T-helper 1 cell treated with Interleukin-12 subunit alpha and Interleukin-12 subunit beta and Interleukin-4 antibody, amounts not matched to agents 30 μg/mL and 1 μg/mL, for 36 hours (primary cell): Measurements from ENCODE around the gene IGLON5.

Experiments used
- H3K27ac Mint-ChIP-seq: one replicate; pipeline ENCODE4 v1.8.0; 2021; ENCODE audit warnings: mild to moderate bottlenecking, mixed read lengths
- H3K27me3 Mint-ChIP-seq: one replicate; pipeline ENCODE4 v1.8.0; 2021; ENCODE audit warnings: low read depth, mixed read lengths
- H3K36me3 Mint-ChIP-seq: one replicate; pipeline ENCODE4 v1.8.0; 2021; ENCODE audit warnings: low read depth, mixed read lengths
- H3K4me1 Mint-ChIP-seq: one replicate; pipeline ENCODE4 v1.8.0; 2021; ENCODE audit warnings: low read depth, mixed read lengths
- H3K4me3 Mint-ChIP-seq: one replicate; pipeline ENCODE4 v1.8.0; 2021; ENCODE audit warnings: mild to moderate bottlenecking, moderate library complexity, mixed read lengths
- H3K9me3 Mint-ChIP-seq: one replicate; pipeline ENCODE4 v1.8.0; 2021; ENCODE audit warnings: mixed read lengths

The IGLON5 gene

DNA sequence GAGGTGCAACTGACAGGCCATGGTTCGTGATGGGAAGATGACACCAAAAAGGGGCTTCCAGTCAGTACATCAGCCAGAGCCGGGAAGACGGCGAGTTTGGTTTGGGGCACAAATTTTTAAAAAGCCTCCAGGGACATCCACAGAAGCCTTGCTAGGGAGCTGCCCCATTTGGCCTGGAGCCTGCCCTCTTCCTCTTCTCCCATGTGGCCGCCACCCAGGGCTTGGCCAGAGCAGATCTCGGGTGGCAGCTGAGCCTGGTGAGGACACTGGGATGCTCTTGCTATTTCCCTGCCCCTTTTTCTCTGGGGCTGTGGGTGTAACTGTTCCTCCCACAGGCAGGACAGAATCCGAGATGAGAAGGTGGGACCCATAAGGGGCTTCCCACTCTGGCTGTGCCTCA lies 46.5 kb downstream of the IGLON5 start:
- Mint-ChIP-seq H3K27me3 (no peaks in the 10 kb centered on the region), H3K36me3 (no peaks in the 10 kb centered on the region), H3K27ac (no peak overlapping the region), H3K9me3 (no peaks in the 10 kb centered on the region), H3K4me3 (no peak overlapping the region), H3K4me1 (peaks cover 15% of the 10 kb centered on the region)

DNA sequence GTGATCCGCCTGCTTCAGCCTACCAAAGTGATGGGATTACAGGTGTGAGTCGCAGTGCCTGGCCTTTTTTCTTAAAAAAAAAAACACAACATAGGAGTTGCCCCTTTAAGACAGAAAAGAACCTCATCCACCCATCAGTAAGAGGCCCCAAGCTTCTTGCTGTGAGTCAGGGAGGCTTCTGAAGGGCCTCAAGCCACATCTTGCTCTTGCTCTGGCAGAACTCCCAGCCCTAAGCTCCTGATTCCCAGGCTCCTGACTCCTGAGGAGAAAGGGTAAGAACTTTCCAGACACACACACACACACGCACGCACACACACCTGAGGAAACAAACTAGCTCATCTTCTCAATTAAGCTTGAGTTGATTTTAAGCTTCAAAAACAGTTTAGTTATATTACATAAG lies 47.9 kb downstream of the IGLON5 start:
- Mint-ChIP-seq H3K4me1 (peaks cover 26% of the 10 kb centered on the region), H3K4me3 (no peak overlapping the region), H3K36me3 (no peaks in the 10 kb centered on the region), H3K27me3 (no peaks in the 10 kb centered on the region), H3K9me3 (no peaks in the 10 kb centered on the region), H3K27ac (no peak overlapping the region)

DNA sequence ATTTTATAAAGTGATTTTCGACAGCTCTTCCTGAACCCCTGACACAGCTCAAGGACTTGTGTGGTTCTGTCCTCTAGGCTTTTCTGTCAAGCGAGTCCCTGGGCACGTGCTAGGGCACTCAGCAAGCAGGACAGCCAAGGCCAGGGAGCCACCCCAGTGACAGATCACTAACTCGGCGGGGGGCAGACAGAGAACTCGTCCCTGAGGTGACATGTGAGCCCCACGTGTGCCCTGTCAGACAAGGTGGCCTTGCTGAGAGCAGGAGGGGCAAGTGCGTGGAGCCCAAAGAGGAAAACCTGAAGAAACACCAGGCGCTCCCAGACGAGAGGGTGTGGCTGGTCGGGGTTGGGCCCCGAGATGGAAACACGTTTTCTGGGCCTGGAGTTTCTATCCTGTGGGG lies 49.8 kb downstream of the IGLON5 start:
- H3K4me3 Mint-ChIP-seq = no peak overlapping the region
- H3K9me3 Mint-ChIP-seq = no peaks in the 10 kb centered on the region
- no peaks in the 10 kb centered on the region for H3K27me3 Mint-ChIP-seq
- H3K36me3 Mint-ChIP-seq = no peaks in the 10 kb centered on the region
- no peak overlapping the region for H3K27ac Mint-ChIP-seq
- peaks cover 31% of the 10 kb centered on the region for H3K4me1 Mint-ChIP-seq

DNA sequence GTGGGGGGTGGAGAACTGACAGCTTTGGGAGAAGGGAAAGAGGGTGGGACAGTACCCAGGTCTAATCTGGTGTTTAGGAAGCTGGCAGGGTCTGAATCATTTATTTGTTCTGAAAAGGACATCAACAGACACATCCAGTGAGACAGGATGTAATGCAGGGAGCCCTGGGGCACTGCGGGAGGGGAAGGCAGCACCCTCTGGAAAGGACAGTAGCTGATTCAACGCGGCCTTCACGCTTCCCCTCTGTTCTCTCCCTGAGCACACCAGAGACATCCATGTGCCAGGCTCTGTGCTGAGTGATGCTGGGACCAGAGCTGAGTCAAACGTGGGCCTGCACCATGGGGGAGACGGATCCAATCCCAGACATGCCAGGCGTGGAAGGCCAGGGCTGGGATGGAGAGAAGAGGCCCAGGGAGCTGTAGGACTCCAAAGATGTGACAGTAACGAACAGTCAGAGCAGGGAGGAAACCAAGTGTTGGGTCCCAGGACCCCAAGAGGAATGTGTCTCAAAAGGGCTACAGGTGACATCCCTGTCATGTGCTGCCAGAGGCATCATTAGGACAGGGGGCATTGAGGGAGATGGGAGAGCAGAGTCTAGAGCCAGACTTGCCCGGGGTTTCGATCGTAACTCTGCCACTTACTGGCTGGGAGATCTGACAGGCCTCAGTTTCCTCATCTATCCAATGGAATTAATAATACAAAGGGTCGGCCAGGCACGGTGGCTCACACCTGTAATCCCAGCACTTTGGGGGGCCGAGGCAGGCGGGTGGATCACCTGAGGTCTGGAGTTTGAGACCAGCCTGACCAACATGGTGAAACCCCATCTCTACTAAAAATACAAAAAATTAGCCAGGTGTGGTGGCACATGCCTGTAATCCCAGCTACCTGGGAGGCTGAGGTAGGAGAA lies 53.0 kb downstream of the IGLON5 start:
- Mint-ChIP-seq H3K27ac (peak overlapping the region; percentile 34), H3K9me3 (no peaks in the 10 kb centered on the region), H3K27me3 (no peaks in the 10 kb centered on the region), H3K36me3 (no peaks in the 10 kb centered on the region), H3K4me3 (peak overlapping the region; percentile 66), H3K4me1 (peaks cover 45% of the 10 kb centered on the region)

DNA sequence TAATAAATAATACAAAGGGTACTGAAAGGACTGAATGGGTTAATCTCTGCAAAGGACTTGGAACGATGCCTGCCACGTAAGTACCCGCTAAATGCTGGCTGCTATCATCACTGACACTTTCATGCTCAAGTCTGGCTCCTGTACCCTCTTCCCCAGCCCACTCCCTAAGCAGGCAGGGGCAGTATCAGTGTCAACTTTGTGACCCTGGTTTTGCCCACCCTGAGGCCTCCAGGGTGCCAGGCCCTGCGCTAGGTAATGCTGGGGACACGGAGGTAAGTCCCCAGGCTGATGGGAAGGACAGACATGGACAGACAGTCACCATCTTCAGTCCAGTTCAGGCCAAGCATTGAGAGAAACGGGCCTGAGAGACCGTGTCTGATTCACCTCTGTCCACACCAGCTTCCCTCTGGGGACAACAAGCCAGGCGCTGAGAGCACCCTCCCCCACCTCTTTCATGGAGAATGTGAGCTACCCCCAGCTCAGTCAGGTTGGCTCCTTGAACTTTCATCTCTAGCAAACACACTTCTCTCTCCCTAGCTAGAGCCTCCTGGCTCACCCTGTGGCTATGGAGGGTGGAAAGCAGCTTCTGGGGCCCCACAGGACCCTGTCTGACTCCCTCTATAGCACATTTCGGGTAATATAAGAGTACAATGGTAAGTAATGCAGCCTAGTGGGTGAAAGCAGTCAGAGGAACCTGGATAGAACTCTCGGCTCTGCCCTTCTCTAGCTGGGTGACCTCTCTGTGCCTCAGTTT lies 53.9 kb downstream of the IGLON5 start:
- H3K27ac Mint-ChIP-seq = peak overlapping the region; percentile 98
- no peaks in the 10 kb centered on the region for H3K9me3 Mint-ChIP-seq
- H3K36me3 Mint-ChIP-seq = peaks cover 3% of the 10 kb centered on the region
- no peaks in the 10 kb centered on the region for H3K27me3 Mint-ChIP-seq
- peak overlapping the region; percentile 100 for H3K4me3 Mint-ChIP-seq
- H3K4me1 Mint-ChIP-seq = peaks cover 49% of the 10 kb centered on the region

DNA sequence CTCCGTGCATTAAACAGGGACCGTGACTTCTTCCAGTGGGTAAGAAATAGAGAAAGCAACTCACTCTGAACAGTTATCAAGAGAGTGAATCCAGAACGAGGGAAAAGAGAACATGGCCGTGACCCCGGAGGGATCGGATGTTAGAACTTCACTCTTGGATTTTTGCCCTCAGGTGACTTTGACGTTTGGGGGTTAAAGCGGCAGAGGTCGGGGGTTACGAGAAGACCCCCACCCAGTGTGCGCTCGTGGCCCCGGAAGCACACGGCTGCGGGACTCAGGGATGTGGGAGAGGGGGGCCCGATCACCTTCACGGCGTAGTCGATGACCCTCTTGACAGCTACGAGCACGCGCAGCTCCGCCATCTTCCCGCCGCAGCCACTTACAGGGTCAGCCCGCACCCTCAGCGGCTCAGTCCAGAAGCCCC lies 54.5 kb downstream of the IGLON5 start, which contains the start of gene ETFB:
TSS of gene ETFB (minus strand) at position 424 of the 424 bp plus-strand sequence. CDS start at position 362, 62 bp downstream.
- Mint-ChIP-seq H3K4me1 (peaks cover 55% of the 10 kb centered on the region), H3K27me3 (no peaks in the 10 kb centered on the region), H3K36me3 (peaks cover 3% of the 10 kb centered on the region)

DNA sequence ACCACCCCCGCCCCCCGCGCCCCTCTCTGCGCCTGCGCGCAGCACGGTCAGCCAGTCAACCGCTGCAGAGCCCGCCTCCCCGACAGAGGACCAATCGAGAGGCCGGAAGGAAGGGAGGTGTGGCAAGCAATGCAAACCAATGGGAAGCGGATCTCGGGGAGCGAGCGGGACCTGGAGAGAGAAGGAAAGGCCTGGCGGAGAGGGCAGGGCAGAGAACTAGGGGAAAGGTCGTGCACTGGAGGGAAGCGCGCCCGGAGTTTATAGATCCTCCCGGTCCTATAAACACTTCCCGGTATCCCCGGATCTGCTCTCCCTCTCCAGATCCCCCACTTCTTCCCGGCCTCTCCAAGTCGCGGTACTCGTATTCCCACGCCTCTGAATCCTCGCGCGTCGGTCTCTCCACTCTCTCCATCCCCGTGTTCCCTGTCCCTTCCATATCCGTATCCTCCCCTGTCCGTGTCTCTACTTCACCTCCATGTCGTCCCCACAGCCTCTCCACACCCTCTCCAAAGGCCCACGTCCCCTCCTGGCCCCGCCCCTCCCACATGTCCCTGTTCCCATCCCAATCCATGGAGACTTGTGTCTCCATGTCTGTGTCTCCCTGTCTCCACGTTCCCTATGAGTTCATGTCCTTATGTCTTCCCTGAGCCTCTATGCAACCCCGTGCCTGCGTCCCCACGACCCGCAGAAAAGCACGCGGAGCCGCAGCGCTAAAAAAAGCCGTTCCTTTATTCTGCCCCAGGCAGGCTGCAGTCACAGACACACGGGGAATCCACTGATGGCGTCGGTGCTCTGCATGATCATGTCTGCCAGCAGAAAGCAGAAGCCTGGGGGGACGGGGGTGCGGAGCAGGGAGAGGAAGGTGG lies 55.2 kb downstream of the IGLON5 start:
- H3K36me3 Mint-ChIP-seq = peaks cover 3% of the 10 kb centered on the region

More for the DNA sequence above, 54.5 kb downstream of the IGLON5 start, which contains the start of gene ETFB:
- Mint-ChIP-seq H3K27ac (peak within 1 kb of the TSS; percentile 98), H3K4me3 (peak within 1 kb of the TSS; percentile 100), H3K9me3 (no peaks in the 10 kb centered on the region)

DNA sequence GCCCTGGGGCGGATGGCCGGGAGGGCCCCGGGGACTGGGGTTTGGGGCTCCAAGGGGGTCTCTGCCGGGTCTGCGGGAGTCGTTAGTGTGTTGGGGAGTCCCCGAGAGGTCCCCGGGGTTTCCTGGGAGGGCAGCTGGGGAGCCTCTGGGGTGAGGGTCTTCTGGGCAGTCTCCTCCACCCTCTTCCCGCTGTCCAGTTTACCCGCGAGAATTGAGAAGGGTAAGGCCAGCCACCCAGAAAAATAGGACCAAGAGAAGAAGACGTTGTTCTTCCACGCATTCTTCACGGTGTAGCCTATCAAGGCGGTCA lies 55.8 kb downstream of the IGLON5 start:
- Mint-ChIP-seq H3K27ac (peak overlapping the region; percentile 98), H3K4me3 (peak overlapping the region; percentile 100), H3K27me3 (no peaks in the 10 kb centered on the region), H3K36me3 (peaks cover 3% of the 10 kb centered on the region), H3K9me3 (no peaks in the 10 kb centered on the region), H3K4me1 (peaks cover 64% of the 10 kb centered on the region)

More for the DNA sequence above, 55.2 kb downstream of the IGLON5 start:
- H3K9me3 Mint-ChIP-seq = no peaks in the 10 kb centered on the region
- H3K27ac Mint-ChIP-seq = peak overlapping the region; percentile 98
- no peaks in the 10 kb centered on the region for H3K27me3 Mint-ChIP-seq
- peak overlapping the region; percentile 100 for H3K4me3 Mint-ChIP-seq
- H3K4me1 Mint-ChIP-seq = peaks cover 61% of the 10 kb centered on the region

DNA sequence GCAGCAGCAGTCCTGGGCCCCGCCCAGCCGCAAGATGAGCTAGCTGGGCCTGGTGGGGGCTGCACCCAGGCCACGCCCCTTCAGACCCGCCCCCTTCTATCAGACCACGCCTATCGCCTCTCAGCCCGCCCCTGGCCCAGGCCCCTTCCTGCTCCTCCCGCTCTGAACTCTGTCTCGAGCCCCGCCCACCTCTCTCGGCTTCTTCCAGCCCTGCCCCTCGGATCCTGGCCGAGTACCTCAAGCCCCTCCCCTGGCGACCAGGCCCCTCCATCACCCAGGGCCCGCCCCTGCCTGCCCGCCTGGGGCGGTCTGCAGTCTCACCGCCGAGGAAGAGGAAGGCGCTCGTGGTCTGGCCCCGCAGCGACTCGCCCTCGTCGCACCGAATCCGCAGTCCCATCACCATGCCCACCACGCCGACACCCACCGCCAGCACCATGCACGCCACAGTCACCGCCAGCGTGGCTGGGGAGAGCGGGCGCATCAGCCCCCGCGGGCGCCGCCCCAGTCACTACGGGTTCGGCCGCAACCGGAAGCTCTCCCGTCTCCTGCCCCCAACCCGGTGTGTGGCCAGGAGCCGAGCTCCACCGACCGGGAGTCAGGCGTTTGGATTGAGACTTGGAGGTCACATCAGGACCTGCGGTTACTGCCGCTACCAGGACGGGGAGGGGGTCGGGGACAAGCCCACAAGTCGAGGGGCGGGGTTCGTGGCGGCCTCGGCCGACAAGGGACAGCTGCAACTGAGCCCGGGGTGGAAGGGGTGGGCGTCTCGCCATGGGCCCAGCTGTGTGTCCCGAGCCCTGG lies 56.3 kb downstream of the IGLON5 start:
- no peaks in the 10 kb centered on the region for H3K9me3 Mint-ChIP-seq
- peaks cover 3% of the 10 kb centered on the region for H3K36me3 Mint-ChIP-seq
- peak overlapping the region; percentile 98 for H3K27ac Mint-ChIP-seq
- peaks cover 65% of the 10 kb centered on the region for H3K4me1 Mint-ChIP-seq
- no peaks in the 10 kb centered on the region for H3K27me3 Mint-ChIP-seq
- peak overlapping the region; percentile 100 for H3K4me3 Mint-ChIP-seq

DNA sequence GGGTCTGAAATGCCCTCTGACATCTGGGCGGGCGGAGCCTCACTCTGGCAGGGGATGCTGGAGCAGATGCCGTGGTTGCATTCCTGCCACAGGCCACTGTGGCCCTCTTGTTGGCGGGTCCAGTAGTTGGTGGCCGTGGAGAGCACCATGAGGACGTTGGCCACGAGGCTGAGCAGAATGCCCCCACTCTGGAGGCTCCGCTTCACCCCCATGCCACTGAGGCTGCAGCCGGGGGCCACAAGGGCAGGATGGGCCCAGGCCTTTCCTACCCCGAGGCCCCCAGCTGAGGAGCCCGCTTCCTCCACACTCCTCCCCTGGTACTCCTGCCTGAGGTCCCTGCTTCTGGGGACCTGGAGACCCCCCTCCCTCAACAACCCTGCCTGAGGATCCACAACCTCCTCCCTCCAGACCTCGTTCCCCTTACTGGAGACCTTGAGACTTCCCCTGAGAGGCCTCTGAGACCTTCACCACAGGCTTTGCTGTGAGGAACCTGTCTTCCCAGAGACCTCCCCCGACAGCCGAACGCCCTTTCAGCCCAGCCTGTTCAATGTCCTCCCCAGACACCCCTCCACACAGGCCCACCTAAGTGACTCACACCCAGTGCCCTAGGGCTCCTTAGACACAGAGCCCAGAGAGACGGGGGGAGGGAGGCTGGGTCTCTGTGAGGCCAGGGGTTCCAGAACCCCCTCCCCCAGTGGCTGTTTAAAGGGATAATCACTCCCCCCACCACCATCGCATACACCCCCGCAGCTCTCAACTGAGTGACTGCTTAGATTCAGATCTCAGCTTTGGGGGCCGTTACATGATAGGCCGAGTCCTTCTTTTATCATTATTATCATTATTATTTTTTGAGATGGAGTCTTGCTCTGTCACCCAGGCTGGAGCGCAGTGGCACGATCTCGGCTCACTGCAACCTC lies 57.2 kb downstream of the IGLON5 start, which contains the start of gene CLDND2:
TSS of gene CLDND2 (minus strand) at position 638 of the 917 bp plus-strand sequence. CDS start at position 212, 426 bp downstream.
- peaks cover 3% of the 10 kb centered on the region for H3K36me3 Mint-ChIP-seq
- H3K27me3 Mint-ChIP-seq = no peaks in the 10 kb centered on the region

DNA sequence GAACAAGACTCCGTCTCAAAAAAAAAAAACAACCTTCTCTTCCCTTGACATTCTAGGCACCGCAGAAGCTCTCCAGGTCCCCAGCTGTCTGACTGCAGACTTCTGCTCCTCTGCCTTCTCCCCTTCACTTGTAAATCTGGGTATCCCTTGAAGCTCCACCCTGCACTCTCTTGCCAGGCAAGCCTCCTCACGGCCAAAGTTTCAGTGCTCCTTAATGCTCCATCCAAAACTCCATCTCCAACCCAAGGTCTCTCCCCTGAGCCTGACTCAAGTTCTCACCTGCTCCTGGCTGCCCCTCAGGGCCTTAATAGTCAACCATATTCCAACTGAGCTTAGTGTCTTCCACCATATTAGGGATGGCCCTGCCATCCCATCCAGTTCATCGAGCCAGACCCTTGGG lies 58.8 kb downstream of the IGLON5 start:
- H3K36me3 Mint-ChIP-seq = peaks cover 10% of the 10 kb centered on the region
- peaks cover 12% of the 10 kb centered on the region for H3K9me3 Mint-ChIP-seq
- no peaks in the 10 kb centered on the region for H3K27me3 Mint-ChIP-seq
- peaks cover 68% of the 10 kb centered on the region for H3K4me1 Mint-ChIP-seq
- peak overlapping the region; percentile 94 for H3K27ac Mint-ChIP-seq
- H3K4me3 Mint-ChIP-seq = peak overlapping the region; percentile 83

More for the DNA sequence above, 57.2 kb downstream of the IGLON5 start, which contains the start of gene CLDND2:
- H3K4me3 Mint-ChIP-seq = peak within 1 kb of the TSS; percentile 100
- H3K4me1 Mint-ChIP-seq = peaks cover 68% of the 10 kb centered on the region
- peaks cover 3% of the 10 kb centered on the region for H3K9me3 Mint-ChIP-seq
- peak within 1 kb of the TSS; percentile 98 for H3K27ac Mint-ChIP-seq

DNA sequence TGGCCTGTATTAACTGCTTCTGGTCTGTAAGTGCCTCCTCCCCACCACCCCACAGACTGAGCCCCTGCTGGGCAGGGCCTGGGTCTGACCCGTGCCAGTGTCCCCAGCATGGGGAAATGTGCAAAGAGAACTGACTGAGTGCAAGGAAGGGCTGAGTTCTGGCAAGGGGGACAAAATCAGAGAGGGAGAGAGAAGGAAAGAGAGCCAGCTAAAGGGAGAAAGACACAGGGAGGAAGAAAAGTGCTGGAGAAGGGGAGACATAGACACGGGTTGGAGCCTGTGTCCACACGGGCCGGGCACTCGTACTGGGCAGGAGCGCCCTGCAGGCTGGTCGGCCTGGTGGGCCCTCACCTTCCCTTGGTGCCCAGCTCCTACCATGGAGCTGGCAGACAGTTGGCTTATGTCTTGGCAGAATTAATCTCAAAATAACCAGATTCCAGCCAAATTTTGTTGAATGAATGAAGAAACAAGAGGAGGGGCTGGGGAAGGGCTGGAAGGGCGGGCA lies 59.8 kb downstream of the IGLON5 start:
- peaks cover 12% of the 10 kb centered on the region for H3K9me3 Mint-ChIP-seq
- peak overlapping the region; percentile 83 for H3K4me3 Mint-ChIP-seq
- peaks cover 71% of the 10 kb centered on the region for H3K4me1 Mint-ChIP-seq
- peak overlapping the region; percentile 94 for H3K27ac Mint-ChIP-seq
- no peaks in the 10 kb centered on the region for H3K27me3 Mint-ChIP-seq
- peaks cover 10% of the 10 kb centered on the region for H3K36me3 Mint-ChIP-seq
